GM21528 (cell line): Measurements from ENCODE around the gene EGFR.

Experiments
- ATAC-seq: cut with Tn5 transposase; IDR thresholded peaks from one replicate; pipeline ENCODE4 v1.9.1; 2021; ENCODE audit warnings: mild to moderate bottlenecking, moderate library complexity; ENCODE audit not compliant: unreplicated experiment, low FRiP score

Gene EGFR

DNA sequence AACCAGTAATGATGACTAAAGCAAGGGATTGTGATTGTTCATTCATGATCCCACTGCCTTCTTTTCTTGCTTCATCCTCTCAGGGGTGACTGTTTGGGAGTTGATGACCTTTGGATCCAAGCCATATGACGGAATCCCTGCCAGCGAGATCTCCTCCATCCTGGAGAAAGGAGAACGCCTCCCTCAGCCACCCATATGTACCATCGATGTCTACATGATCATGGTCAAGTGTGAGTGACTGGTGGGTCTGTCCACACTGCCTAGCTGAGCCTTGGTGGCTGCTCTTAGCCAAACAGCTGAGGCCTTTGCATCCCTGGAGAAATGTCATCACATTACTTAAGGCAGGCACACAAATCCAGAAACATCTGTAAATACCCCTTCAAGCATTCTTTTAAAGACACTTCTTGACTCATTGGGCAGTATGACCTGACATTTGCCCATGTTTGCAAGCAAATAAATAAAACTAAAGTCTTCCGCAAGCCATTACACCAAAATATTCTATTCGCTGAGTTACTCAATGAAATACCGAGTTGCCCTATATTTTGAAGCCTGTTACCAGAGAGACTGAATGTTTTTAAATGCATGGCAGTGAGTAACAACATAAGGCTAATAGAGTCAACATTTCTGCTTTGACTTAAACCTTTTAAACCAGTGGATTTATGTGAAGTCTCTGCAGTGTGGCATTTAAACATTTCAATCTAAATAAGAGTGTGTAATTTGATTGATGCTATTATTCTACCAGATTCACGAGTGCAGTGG, 180.0 kb downstream of the EGFR start:
- no peak for ATAC-seq

DNA sequence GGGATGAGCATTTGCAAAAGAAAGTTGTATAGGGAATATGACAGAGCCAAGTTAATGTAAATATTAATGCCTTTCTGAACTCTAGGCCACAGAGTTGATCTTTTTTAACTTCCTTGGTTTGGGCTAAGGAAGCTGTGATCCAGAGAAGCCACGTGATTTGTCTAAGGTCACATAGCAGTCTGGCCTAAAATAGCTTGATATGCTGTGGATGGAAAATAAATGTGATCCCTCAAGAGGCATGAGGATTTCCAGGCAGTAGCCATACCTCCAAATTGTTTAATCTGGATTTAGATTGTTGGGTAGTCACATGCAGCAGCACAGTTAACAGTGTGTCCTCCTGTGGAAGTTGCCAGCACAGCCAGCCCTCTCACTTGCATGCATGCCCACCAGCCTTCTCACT, 180.6 kb downstream of the EGFR start:
- no peak for ATAC-seq

- no peak for ATAC-seq
Observed at GRCh38 chr7:55200441-55200840, 181.6 kb downstream of the EGFR start.

- ATAC-seq, result no peak
Observed at GRCh38 chr7:55202150-55202913, 183.5 kb downstream of the EGFR start.

- no peak for ATAC-seq
Observed at GRCh38 chr7:55203300-55203699, 184.5 kb downstream of the EGFR start.

DNA sequence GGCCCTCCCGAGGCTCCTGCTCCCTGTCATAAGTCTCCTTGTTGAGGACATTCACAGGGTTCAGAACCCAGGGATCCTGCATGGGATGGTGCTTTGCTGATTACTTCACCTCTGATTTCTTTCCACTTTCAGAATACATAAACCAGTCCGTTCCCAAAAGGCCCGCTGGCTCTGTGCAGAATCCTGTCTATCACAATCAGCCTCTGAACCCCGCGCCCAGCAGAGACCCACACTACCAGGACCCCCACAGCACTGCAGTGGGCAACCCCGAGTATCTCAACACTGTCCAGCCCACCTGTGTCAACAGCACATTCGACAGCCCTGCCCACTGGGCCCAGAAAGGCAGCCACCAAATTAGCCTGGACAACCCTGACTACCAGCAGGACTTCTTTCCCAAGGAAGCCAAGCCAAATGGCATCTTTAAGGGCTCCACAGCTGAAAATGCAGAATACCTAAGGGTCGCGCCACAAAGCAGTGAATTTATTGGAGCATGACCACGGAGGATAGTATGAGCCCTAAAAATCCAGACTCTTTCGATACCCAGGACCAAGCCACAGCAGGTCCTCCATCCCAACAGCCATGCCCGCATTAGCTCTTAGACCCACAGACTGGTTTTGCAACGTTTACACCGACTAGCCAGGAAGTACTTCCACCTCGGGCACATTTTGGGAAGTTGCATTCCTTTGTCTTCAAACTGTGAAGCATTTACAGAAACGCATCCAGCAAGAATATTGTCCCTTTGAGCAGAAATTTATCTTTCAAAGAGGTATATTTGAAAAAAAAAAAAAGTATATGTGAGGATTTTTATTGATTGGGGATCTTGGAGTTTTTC, 186.5 kb downstream of the EGFR start:
- no peak for ATAC-seq

GRCh38 chr7:55206235-55207029, 187.6 kb downstream of the EGFR start:
- ATAC-seq, result no peak

DNA sequence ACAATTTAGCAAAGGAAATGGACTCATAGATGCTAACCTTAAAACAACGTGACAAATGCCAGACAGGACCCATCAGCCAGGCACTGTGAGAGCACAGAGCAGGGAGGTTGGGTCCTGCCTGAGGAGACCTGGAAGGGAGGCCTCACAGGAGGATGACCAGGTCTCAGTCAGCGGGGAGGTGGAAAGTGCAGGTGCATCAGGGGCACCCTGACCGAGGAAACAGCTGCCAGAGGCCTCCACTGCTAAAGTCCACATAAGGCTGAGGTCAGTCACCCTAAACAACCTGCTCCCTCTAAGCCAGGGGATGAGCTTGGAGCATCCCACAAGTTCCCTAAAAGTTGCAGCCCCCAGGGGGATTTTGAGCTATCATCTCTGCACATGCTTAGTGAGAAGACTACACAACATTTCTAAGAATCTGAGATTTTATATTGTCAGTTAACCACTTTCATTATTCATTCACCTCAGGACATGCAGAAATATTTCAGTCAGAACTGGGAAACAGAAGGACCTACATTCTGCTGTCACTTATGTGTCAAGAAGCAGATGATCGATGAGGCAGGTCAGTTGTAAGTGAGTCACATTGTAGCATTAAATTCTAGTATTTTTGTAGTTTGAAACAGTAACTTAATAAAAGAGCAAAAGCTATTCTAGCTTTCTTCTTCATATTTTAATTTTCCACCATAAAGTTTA, 188.8 kb downstream of the EGFR start:
- no peak for ATAC-seq

GRCh38 chr7:55209366-55209765, 190.5 kb downstream of the EGFR start:
- no peak for ATAC-seq

GRCh38 chr7:55210176-55210575, 191.4 kb downstream of the EGFR start:
- no peak for ATAC-seq

GRCh38 chr7:55210716-55211115, 191.9 kb downstream of the EGFR start:
- no peak for ATAC-seq

DNA sequence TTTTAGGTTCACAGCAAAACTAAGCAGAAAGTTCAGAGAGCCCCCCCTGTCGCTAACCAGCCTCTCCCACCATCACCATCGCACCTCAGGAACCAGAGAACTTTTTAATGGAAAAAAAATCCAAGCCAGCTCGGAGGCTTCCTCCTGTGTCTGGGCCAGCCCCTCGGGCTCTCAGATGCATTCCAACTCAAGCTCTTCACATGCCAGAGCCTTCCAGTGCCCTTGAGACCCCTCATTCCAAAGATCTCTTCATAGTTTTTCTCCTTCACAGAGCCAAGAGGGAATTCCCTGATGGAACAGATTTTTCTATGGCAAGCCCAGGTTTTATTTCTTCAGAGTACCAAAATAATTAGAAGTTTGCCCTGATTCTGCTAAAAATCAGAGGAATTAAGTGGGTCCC, 192.9 kb downstream of the EGFR start:
- no peak for ATAC-seq

- no peak for ATAC-seq
Observed at GRCh38 chr7:55212176-55212575, 193.4 kb downstream of the EGFR start.

DNA sequence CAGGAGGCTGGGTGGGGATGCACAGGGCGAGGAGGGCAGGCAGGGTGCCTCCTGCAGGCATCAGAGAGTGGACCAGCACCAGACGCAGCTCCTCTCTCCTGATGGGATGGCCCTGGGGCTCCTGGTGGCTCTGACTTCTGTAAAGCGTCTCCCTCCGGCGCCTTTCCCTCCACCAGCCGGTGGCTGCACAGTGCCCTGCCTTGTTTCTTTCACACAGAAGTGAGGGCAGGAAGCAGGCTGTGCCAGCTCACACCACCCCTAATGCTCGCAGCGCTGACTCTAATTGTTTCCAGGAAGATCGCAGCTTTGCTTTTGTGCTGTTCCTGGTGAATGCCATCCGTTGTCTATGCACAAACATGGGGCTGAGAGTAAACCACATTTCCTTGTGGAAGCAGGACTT, 194.0 kb downstream of the EGFR start:
- no peak for ATAC-seq

DNA sequence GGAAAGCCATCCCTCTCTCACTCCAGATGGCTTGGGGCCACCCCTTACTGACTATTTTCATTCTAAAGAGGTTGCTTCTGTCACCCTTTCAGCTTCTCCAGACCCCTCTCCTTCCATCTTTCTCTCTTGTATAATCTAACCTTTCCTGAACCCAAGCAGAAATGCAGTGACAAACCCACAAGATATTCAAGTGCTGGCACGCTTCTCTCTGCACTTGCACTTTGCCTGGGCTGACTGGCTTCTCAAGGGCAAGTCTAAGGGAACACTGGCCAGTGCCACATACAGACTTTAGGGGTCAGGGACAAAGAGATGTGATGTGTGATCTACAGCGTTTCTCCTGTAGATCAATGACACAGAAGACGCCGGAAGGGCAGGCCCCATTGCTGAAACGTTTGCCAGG, 195.9 kb downstream of the EGFR start:
- ATAC-seq, result no peak

DNA sequence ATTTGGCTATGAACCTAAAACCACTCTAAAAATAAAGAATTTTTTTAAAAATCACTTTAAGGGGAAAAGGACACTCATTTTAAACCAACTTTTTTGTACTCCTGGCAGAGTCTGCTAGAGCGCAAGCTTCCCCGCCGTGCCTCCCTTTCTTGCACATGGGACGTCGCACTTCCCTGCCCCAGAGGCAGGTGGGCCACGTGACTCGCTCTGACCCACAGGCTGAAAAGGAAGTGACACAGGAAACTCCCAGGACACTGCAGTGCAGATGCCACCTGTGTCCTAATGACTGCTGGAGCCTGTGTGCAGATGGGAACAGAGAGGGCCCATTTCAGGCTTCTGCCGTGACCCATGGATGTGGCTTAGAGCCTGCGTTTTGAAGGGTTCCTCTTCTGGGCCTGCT, 204.2 kb downstream of the EGFR start:
- ATAC-seq, result no peak

GRCh38 chr7:55224111-55224510, 205.3 kb downstream of the EGFR start:
- ATAC-seq, result no peak

GRCh38 chr7:55224810-55225209, 206.0 kb downstream of the EGFR start:
- no peak for ATAC-seq

DNA sequence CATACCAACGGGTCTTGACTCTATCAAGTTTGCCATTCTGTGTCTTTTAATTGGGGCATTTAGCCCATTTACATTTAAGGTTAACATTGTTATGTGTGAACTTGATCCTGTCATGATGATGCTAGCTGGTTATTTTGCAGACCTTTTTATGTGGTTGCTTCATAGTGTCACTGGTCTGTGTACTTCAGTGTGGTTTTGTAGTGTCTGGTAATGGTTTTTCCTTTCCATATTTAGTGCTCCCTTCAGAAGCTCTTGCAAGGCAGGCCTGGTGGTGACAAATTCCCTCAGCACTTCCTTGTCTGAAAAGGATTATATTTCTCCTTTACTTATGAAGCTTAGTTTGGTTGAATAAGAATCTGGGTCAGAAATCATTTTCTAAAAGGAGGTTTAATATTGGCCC, 211.2 kb downstream of the EGFR start:
- no peak for ATAC-seq

- no peak for ATAC-seq
Observed at GRCh38 chr7:55231736-55232280, 213.0 kb downstream of the EGFR start.
